NOMO-1 treated with dmso at 0.1 percent for 144 hours (cell line): ENCODE measurements around the gene TRMT1.

ENCODE experiments used
- DNase-seq: peaks from one replicate; lab custom pipeline; 2025; ENCODE audit not compliant: unreplicated experiment; lab: John Stamatoyannopoulos, UW

The TRMT1 gene

GRCh38 chr19:13092606-13093235 lies 23.8 kb downstream of the TRMT1 start:
- DNase-seq, result no peak

- no peak for DNase-seq
These were observed 24.4 kb downstream of the TRMT1 start for GRCh38 chr19:13092158-13092543.

DNA sequence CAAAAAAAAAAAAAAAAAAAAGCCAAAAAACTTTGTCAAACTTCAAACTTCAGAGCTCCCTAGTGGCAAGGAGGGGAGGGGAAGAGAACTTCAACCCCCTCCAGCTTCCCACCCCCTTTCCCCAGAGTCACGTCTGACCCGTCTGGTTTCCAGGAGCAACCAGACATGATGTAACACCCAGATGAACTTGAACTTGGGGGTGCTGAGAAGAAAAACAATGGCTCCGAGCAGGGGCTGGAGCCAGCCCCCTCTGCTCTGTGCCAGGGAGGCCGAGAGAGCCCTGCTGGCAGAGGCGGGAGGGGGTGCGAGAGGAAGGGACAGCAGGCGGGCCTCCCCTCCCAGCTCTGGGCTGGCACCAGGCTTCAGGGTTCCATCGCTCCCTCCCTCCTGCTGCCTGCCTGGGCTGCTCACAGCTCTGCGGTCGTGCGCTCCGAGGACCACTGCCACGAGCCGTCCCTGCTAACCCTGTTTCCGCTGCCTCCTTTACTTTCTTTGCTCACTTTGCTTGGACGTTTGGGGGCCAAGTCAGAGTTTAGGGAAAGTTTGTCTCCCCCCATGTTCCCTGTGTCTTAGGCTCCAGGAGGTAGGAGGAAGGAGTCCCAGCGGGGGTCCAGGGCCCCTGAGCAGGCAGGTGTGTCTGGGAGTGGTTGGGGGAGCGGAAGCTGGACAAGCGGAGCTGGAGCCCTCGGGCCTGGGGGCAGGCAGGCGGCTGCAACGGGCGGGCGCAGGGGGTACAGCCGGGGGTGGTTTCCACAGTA lies 25.0 kb downstream of the TRMT1 start:
- DNase-seq, result no peak

DNA sequence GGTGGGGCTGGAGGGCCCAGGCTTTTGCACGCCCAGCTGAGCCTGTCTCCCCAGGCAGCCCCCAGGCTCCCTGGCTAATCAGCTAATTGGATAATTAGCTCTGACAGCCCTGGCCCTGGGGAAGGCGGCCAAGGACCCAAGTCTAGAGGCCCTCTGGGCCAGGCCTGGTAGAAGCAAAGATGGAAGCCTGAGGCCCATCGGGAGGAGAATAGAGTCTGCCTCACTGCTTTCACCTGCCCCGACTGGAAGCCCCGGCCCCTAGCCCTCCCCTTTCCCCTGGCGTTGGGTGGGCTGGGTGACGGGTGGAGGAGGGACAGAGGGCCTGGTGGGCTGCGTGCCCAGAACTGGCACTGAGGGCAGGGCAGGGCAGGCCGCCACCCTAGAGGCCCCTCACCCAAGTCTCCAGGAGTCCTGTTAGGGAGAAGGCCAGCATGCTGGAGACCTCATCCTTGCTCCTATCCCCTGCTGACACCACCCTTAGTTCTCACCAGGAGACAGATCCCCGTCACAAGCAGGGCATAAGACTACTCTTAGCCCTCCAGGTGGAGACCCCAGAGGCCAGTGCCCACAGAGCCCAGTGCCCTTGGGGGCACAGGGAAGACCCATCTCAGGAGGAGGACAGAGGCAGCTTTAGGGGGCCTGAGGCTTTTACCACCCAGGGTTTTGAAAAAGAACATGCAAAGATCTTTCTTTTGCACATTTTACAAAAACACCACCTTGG lies 25.9 kb downstream of the TRMT1 start:
- DNase-seq, result no peak

DNA sequence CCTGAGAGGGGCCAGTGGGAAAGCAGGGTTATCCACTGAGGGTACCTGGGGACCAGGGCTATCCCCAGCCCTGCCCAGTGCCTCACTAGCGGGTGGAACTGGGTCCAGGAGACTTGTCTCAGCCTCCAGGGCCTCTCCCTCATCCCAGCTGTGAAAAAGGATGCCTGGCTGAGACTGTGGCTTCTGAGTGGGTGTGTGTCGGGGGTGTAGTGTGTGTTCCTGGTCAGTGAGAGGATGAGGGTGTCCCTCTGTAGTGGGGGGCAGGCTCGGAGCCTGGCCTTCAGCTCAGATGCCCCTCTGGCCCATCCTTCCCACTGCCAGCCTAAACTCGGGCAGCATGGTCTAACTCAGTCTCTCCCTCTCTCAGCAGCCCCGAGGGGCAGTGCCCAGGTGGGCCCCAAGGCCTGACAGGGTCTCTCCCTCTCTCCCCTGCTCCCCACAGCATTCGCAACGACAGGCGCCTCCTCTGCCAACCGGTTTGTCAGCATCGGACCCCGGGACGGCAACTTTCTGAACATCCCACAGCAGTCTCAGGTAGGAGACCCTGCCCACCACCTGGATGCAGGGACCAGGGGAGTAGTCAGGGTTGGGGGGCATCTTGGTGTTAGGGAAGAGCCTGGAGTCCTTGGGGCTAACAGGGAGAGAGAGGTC lies 26.6 kb downstream of the TRMT1 start:
- DNase-seq, result no peak

DNA sequence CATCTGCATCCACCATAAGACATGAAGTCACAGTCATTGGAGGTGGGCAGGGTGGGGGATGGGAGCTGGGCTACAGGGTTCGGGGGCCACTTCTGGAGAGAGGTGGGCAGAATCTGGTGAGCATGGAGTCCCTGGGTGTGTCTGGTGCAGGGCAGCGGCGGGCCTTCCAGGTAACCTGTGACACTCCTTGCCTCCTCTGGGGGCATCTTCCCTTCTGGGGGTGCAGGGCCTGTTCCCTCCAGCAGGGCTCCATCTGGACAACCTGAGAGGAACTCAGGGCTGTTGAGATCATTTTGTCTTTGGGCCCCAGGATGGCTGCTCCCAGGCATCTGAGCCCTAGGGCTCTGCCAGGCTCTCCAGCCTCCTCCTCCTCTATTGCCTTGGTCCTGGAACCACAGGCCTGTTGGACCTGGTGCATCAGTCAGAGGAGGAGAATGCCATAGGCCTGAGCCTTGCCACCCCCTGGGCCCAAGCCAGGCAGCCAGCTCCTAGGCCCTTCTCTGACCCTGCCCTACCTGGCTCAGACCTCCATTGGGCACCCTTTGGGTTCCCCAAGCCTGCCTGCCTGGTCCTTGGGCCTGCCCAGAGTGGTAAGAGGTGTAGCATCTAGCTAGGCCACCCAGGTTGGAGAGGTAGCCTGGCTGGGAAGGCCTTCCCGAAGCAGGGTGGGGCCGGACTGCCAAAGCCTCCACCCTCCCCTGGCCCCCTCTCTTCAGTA lies 27.2 kb downstream of the TRMT1 start:
- DNase-seq, result no peak

GRCh38 chr19:13087795-13088537 lies 28.6 kb downstream of the TRMT1 start:
- DNase-seq, result no peak

DNA sequence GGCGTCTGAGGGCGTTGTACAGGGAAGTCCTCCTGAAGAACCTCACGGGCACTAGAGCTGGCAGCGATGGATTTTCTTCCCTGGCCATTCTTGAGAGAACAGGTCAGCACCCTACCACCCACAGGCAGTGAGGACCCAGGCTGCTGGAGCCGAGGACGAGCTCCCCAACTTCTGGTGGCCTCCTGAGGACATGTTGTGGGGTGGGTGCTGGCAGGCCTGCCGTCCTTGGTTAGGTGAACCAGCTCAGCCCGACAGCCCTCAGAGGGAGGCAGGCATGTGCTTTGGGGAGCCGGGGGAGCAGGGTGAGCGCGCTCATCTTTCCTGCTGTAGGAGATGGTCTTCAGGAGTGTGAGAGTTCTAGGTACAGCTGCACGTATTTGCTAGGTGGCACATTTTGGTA lies 29.2 kb downstream of the TRMT1 start:
- DNase-seq, result no peak

- no peak for DNase-seq
These were observed 30.2 kb downstream of the TRMT1 start for GRCh38 chr19:13086341-13086740.

- no peak for DNase-seq
These were observed 30.9 kb downstream of the TRMT1 start for GRCh38 chr19:13085666-13086065.

GRCh38 chr19:13083627-13084026 lies 32.9 kb downstream of the TRMT1 start:
- DNase-seq, result no peak

DNA sequence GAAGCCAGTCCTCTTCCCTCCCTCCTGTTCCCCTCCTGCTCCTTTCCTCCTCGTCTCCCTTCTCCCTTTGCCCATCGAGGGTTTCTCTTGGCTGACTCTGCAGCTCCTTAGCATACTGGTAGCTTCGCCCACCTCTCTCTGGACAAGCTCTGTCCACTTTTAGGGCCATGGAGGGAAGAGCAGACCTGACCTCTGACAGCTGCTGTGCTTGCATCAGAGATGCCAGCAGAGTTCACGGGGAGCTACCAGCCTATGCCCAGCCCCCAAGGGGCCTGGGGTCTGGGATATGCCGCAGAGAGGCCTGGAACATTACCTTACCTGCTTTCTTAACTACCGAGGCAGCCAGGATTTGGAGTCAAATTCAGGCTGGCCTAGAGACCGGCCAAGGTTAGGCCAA lies 33.5 kb downstream of the TRMT1 start:
- DNase-seq, result no peak

DNA sequence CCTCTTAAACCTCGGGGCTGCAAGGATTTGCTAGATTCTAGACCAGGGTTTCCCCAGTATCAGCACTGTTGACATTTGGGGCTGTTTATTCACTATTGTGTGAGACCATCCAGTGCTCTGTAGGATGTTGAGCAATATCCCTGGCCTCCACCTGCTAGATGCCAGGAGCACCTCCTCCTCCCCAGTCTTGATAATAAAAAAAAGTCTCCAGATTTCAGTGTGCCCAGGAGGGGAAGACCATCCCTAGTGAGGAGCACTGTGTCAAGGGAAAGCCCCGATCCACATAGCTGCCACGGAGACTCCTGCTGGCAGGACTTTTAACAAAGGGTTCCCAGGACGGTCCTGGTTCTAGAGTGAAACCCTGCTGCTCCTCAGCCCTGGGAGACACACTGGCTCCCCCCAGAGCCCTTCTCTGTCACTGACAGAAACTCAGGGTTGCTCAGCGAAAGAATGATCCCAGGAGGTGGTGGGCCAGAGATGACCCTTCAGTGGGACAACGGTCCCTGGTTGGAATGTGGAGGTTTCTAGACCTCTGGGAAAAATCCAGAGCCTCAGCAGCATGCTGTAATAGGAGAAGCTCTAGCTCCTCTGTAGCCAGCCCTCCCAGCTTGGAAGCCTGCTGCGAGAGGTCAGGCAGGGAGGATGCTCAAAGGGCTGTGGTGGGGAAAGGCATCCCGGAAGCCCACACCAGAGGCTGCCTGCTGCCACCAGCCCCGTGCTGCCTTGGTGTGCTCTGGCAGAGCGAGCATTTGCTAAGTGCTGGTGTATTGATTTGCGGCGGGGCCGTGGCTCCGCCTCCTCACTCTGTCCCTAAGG lies 34.1 kb downstream of the TRMT1 start:
- no peak for DNase-seq

DNA sequence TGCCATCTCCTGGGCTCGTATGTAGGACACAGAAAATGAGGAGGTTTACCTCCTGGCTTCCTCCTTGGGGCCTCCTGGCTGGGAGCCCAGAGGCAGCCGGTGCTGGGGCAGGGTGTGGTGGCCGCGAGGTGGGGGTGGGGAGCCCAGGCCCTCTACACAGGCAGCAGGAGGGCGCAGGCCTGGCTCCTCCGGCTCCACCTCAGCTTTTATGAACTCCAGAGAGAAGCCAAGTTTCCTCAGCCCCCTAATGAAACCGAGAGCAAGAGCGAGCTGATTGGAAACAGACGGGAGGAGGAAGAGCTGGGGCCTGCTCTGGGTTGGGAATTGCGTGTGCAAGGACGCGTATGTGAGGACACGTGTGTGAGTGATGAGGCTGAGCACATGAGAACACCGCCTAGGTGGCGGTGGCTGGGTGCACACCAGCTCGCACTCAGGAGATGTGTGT lies 37.0 kb downstream of the TRMT1 start:
- DNase-seq, result no peak

DNA sequence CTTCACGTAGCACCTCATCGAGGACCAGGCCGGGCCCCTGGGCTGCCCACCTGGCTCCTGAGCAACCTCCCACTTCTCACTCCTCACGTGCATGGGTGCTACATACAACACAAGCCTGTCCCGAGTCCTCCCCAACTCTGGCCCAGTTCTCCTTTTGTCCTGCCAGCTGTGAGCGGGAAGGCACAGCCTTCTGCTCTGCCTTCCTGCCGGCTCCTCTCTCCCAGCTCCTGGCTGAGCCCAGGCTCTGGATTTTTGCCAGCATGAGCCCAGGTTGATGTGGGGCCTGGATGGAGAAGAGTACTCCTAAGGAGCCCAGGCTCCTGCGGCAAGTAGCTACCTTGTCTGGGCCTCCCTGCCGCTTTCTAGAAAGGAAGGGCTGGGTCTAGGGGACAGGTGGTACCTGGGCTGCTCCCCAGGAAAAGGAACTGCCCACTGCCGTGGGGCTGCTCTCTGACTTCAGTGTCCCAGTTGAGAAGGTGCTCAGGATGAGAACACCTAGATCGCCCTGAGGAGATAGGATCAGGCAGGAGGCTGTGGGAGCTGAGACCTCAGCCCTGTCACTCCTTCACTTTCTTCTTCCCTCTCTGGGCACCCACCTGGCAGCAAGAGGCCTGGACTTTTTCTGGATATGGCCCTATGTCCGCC lies 37.5 kb downstream of the TRMT1 start:
- DNase-seq, result no peak

GRCh38 chr19:13078381-13078780 lies 38.2 kb downstream of the TRMT1 start:
- no peak for DNase-seq

DNA sequence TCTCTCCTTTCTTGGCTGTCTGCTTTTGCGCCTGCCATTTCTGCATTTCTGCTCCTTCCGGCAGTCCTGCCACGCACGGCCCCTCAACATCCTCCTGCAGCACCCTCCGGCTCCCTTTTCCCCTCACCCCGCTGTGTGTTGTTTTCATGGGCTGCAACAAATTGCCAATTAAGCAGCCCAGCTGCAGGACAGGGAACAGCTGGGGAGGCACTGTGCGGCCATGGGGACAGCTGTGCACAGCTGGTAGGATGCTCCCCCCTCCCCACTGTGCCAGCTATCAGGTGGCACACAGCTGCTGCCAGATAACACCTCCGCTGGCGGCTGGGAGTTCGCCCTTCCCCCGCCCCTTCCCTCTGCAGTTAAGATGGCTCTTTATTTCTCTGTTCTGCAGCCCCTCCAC lies 39.3 kb downstream of the TRMT1 start:
- DNase-seq, result no peak

GRCh38 chr19:13076787-13077186 lies 39.8 kb downstream of the TRMT1 start:
- no peak for DNase-seq

GRCh38 chr19:13076320-13076719 lies 40.2 kb downstream of the TRMT1 start:
- DNase-seq, result no peak
